ENCODE measurements around the gene STX4.

The STX4 gene, protein sequence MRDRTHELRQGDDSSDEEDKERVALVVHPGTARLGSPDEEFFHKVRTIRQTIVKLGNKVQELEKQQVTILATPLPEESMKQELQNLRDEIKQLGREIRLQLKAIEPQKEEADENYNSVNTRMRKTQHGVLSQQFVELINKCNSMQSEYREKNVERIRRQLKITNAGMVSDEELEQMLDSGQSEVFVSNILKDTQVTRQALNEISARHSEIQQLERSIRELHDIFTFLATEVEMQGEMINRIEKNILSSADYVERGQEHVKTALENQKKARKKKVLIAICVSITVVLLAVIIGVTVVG

DNA sequence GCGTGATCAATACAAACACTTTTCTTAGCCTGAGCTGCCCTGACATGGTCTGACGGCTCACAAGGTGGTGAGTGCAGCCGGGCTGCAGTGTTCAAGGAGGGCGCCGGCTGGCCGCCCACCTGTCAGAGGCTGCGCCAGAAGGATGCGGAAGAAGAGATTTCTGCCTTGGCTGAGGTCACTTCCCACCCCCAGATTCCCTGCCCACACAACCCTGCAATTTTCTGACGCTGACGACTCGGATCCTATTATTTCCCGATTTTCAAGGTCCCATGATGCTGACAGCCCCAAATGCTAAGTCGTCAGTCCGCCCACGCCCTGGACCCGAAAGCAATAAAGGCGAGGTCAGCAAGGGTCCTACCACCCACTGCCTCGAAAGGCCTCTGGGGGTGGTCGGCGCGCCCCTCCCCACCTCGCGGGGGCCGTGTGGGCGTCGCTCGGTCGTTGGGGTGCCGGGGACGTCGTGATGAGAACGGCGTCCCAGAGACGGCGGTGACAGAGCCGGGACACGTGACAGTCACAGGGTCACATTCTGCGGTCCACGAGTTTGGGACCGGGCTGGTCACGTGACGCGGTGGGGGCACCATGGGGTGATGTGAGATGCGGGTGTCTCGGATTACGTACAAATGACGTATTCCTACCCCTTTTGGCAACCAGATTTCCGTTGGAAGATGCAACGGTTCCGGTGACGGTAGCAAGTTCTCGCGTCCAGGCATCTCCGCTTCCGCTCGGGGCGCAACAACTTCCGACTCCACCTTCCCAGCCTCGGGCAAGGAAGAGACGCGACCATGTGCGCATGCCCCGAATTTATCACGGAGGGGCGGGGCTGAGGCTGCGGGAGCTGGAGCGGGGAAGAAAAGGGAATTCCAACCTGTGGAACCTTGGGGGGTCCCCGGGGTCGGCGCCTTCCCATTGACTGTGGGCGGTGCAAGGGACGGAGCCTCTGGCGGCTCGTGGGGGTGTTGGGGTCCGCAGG lies at the start of gene STX4:
Gene STX4 (plus strand): TSS at position 823 of the 973 bp plus-strand sequence. CDS start 248 bp downstream, outside the sequence.
- peak; percentile 95 to 98 for DNase-seq

DNA sequence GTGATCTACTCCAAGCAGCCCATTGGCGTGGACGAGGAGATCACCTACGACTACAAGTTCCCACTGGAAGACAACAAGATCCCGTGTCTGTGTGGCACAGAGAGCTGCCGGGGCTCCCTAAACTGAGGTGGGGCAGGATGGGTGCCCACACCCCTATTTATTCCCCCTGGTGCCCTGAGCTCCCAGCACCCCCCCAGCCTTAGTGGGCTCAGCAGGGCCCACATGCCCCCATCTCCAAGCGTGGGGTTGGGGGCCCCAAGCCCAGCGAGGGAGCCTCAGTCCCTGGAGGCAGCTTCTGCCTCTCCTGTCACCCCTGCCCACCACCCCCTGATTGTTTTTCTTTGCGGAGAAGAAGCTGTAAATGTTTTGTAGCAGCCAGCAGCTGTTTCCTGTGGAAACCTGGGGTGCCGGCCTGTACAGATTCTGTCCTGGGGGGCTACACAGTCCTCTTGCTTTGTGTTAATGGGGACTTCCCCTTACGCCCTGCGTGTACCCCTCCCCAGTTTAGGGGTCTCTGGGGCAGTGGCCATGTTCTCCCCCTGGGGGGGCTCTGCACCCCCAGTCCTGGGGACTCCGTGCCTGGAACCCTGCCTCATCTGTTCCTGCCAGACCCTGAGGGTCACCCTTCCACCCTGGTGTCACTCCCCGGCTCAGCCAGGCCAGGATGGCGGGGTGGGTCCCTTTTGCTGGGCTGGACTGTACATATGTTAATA lies 49.3 kb upstream of the STX4 start:
- no peak for DNase-seq

DNA sequence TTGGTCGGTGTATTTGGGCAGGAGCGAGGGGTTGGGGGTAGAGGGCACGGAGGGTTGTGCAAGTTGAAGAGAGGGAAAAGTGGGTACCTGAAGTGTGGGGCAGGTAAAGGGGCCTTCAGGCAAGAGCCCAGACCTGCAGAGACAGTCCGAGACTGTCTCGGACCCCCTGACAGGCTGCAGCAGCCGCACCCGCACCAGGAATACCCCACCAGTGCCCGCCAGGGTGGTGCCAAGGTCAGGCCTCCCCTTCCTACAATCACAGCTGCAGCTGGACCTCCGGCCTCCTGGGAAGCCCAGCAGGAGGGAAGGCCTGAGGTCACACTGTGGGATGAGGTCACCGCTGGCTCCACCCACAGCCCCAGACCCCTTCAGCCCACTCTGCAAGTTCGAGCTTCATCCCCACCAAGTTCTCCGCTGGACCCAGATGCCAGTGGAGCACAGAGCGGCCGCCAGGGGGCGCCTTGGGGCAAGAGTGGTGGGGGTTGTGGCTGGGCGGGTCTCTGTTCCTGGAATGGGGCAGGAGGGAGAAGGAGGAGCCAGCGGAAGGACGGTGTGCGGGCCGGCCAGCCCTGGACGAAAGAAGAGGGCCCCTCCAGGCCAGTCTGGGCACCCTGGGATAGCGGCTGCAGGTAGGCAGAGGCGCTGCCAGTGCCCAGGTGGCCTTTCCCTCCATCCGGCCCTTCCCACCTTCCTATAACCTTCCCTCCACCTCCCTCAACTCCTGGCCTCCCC lies 48.5 kb upstream of the STX4 start, which contains the start of gene HSD3B7:
Gene HSD3B7 (plus strand): TSS at position 539 of the 732 bp plus-strand sequence. CDS start 452 bp downstream, outside the sequence.
- peak; percentile 68 to 83 for DNase-seq

DNA sequence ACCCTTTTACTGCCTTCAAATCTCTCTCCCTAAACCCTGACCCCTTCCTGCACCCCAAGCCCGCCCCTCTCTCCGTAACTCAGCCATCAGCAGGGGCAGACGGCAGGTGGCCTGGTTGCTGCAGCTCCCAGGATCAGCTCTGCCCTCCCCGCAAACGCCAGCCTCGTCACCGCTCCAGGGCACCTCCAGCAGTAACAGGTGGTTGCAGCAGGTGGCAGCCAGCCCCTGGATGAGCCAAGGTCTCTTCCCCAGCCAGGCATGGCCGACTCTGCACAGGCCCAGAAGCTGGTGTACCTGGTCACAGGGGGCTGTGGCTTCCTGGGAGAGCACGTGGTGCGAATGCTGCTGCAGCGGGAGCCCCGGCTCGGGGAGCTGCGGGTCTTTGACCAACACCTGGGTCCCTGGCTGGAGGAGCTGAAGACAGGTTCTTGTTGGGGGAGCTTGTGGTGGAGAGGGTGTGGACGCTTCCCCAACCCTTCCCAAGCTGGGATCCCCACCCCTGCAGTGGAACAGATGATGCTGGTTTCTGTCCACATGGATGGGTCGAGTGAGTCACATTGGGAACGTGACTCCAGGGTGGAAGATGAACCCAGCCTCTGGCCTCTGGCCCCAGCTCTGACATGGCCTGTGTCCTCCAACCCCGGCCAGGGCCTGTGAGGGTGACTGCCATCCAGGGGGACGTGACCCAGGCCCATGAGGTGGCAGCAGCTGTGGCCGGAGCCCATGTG lies 47.8 kb upstream of the STX4 start:
- peak; percentile 17 to 27 for DNase-seq

DNA sequence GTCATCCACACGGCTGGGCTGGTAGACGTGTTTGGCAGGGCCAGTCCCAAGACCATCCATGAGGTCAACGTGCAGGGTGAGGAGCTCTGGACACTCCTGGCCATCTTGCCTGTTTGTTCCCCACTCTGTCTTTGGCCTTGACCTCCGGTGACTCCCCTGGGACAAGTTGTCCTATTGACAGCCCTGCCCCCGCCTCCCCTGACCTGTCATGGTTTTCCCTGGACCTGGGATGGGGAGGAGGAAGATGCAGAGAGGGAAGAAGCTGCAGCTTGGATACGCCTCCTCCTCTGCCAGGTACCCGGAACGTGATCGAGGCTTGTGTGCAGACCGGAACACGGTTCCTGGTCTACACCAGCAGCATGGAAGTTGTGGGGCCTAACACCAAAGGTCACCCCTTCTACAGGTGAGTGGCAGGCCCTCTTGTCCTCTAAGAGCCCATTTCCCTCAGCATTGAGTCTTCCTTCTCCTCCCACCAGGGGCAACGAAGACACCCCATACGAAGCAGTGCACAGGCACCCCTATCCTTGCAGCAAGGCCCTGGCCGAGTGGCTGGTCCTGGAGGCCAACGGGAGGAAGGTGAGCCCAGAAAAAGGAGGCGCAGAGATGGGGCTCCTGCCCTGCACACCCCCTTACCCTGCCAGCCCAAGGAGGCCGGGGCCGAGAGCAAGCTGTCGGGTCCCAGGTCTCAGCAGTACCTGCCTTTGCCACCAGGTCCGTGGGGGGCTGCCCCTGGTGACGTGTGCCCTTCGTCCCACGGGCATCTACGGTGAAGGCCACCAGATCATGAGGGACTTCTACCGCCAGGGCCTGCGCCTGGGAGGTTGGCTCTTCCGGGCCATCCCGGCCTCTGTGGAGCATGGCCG lies 47.0 kb upstream of the STX4 start:
- DNase-seq = no peak

DNA sequence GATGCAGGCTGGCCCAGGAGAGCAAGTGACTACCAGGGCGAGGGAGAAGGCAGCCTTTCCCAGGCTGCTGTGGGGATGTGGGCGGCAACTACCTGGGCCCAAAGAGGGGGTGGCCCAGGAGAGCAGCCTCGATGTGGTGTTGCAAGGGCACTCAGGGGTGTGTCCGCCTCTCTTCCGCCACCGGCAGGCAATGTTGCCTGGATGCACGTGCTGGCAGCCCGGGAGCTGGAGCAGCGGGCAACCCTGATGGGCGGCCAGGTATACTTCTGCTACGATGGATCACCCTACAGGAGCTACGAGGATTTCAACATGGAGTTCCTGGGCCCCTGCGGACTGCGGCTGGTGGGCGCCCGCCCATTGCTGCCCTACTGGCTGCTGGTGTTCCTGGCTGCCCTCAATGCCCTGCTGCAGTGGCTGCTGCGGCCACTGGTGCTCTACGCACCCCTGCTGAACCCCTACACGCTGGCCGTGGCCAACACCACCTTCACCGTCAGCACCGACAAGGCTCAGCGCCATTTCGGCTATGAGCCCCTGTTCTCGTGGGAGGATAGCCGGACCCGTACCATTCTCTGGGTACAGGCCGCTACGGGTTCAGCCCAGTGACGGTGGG lies 45.7 kb upstream of the STX4 start:
- no peak for DNase-seq

DNA sequence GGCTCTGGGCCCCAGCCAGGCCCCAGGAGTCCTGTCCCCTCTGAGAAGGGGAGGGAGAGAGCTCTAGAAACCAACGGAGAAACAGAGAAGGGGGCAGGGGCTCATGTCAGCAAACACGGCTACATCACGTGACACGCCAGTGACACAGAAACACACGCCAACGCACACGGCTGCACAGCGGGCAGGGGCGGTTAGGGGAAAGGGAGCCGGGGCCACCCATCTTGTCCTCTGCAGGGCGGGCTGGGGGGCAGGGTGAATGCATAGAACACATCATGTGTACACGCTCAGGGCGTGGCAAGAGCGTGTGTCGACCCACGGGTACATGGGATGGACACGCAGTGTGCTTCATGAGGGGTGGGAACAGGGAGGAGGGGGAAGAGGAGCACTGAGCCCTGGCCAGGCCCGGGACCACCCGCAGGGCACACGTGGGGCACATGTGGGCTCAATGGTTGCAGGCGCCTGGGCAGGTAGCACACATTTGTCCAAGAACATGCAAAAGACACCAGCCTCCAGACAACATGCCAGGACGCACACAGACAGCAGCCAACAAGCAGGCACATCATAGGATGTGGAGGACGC lies 43.8 kb upstream of the STX4 start:
- no peak for DNase-seq

DNA sequence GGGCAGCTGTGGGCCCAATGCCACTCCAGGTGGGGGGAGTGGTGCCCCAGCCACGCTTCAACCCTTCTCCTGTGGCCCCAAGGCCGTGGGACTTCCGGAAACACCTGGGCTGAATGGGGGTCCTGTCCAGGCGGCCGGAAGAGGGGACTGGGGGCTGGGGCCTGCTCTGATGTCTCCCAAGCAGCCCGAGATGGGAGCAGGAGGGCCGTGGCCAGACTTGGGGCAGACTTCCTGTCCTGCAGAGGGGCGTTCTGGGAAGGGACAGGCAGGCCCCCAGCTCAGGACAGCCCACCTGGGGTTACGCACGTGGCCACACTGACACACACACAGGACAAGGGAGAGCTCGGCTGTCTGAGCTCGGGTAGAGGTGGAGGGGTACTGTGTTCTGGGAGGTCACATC lies 43.3 kb upstream of the STX4 start:
- no peak for DNase-seq

DNA sequence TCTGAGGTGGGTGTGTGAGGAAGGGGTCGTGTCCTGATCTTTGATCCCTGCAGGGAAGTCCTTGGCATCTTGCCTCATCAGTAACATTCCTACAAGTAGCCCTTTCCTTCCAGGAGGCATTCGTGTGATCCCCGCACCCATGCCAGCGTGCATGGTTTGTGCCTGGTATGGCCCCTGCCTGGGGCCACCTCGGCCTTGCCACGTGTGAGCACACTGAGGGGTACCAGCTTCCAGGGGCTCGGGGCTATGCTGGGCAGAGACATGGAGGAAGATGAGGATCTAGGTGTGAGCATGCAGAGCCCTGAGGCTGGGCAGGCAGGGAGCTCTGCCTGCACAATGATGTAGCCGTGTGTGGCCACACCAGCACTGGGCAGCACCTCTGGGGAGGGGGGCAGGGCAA lies 42.3 kb upstream of the STX4 start:
- no peak for DNase-seq

DNA sequence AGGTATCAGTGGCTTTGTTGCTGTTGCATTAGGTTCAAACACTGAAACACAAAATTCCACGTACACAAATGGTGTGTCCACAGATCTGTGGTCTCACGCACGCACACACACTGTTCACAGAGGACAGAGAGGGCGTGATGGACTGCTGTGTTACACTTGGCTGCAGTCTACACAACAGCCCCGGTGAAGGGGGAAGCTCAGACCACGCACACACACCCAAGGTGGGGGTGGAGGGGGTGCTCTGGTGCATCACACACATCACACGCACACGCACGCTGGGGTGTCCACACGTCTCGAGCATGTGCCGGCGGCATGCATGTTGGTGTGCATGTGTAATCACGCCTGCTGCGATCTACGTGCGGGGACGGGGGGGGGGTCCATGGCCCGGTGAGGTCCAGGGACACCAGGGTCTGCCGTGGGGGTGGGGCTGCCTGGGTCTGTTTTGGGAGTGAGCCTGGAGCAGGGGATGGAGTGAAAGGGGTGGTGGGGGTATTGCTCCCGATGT lies 41.0 kb upstream of the STX4 start:
- no peak for DNase-seq

DNA sequence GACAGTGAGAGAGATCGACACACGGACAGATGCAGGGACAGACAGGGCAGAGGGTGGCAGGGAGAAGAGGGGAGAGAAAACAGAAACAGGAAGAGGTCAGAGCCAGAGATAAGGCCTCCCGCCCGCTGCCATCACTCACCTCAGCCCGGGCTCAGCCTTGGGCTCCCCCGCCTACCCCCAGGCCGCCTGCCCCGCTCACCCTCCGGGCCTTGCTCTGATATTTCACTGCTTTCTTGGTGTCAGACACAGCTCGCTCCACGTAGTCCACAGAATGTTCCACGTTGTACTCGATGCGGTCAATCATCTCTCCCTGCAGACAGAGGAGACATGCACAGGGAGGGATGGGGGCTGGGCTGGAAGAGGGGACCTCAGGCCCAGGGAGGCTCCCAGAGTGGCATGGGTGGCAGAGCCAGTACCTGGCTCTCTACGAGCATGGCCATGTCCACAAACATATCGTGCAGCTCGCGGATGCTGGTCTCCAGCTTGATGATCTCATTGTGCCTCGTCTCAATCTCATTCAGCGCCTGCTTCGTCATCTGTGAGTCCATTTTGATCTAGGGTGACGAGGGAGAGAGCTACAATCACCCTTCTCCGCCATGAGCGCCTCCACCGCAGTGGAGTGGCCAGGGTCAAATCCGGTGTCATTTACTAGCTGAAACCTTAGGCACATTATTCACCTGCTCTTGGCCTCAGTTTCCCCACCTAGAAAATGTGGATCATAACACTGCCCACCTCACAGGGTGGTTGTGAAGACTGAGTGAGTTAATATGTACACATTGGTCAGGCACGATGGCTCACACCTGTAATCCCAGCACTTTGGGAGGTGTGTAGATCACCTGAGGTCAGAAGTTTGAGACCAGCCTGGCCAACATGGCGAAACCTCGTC lies 40.2 kb upstream of the STX4 start:
- no peak for DNase-seq

DNA sequence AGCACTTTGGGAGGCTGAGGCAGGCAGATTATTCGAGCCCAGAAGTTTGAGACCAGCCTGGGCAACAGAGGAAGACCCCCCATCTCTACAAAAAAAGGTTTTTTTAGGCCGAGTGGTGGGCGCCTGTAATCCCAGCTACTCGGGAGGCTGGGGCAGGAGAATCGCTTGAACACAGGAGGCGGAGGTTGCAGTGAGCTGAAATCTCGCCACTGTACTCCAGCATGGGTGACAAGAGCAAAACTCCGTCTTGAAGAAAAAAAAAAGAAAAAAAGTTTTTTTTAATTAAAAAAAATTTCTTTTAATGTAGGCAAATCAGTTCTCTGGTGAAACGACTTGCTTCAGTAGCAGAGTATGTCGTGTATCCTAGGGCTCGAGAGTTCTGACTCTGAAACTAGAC lies 37.4 kb upstream of the STX4 start:
- DNase-seq = no peak

DNA sequence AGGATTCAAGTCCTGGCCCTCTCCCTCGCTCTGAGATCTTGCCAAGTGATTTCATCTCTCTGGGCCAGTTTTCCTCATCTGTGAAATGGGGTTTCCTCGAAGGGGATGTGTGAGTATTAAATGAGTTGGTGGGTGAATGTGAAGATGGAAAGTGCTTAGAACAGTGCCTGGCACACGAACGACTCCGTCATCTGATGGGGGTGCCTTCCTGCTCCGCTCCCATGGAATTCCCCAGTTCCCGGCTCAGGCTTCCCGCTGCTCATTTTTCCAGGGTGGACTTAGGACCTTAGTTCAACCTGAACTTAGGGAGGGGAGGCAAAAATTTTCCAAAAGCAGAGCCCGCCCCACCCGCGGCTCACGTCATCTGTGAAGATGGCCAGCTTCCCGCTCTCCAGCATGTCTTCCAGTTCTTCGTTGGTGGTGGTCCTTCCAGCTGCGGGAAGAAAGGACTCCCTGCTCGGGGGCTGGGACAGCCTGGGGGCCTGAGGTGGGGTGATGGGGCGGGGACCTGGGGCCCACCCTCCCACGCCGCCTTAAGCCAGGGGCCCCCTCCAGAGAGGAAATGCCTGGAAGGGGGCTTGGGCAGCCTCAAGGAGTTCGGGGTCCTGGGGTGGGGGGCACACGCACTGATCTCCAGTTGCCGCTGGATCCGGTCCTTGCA lies 36.9 kb upstream of the STX4 start:
- DNase-seq = no peak

DNA sequence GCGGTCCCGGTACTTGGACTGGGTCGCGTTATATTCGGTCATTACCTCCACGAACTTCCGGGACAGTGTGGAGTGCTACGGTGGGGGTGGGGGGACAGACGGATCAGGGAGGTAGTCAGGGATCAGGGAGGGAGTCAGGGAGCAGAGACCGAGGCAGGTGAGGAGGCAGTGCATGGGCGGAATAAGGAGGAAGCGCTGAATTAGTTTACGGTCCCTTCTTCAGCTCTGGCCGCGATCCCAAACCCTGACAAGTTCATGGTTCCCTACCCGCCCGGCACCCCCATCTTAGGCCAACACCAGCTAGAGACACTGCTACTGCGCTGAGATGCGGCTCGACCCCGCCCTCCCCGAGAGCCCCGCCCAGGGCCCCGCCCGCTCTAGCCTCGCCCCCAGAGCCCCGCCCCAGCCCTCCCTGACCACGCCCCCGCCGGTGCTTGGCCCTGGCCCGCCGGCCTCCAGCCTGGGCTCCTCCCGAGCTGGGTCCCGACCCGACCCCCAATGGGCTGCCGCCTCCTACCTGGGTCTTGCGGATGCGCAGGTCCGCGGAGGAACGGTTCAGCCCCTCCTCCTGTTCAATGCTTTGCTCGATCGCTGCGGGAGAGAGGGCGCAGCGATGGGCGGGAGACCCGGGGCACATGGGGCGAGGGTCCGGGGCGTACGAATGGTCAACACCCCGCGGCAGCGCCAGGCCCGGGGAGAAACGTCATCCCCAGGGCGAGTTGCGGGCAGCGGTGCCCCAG lies 36.2 kb upstream of the STX4 start:
- DNase-seq = no peak

DNA sequence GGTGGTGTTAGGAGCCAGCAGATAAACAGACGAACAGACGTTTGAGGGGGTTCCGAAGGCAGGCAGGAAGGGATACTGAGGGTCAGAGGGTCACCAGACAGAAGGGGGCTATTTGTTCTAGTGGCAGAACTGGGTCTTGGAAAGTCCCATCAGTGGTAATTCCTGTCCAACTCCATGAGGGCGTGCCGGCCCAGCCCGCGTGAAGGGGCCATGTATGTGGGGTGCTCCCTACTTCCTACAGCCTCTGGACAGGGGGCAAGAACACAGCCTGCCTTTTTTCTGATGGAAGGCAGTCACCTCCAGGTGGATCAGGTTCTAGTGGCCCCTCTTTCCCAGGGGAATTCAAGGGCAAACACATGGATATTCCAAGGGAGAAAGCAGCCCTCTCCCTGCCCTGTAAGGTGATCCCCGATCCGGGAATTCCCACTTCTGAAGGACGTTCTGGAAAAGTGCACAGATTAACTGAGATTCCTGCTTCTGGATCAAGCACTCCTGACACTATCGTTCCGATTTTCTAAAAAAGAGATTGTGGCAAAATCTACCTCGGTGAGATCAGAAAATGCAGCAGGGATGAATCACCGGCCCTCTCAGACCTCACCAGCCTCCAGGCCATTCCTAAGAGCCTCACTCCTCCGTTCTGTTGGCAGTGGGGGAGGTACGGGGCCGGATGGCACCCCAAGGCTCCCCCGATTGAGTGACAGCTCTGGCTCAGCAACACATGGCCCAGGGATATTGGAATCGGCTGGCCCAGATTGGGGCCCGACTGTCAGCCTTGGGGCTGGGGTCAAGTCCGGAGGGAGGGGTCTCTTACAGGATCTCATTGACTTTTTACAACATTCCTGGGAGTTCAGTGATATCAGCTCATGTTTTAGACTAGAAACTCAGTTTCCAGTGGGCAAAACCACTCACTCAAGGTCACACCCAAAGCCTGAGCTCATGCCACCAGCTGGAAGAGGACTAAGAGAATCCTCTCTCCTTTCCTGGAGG lies 35.3 kb upstream of the STX4 start:
- DNase-seq = no peak

Data from NCI-H1930 (cell line).